ENCODE measurements around the gene FAHD2A. TPM values are rescaled to one million over a fixed set of nuclear protein-coding genes. Genes with fewer than 3 reads are reported as not detected.
"Not testable (repeated sequence)": the region's sequence is repeated elsewhere in the genome, so short reads cannot be mapped to it uniquely, and the experiment has no call there.

Gene FAHD2A
- total RNA-seq, 2 experiments from 2014 or later: 26.5 to 27.5 TPM

GRCh38 chr2:95354469-95354901 lies 48.0 kb upstream of the FAHD2A start:
- Mint-ChIP-seq H3K4me1 (ENCODE audit: low read depth) (no peaks in the 10 kb centered on the region), H3K27me3 (peaks cover 18% of the 10 kb centered on the region), H3K4me3 (no peak overlapping the region), H3K36me3 (ENCODE audit: low read depth) (no peaks in the 10 kb centered on the region), H3K27ac (no peak overlapping the region), H3K9me3 (no peaks in the 10 kb centered on the region)
- H3K36me3 ChIP-seq (ENCODE audit: insufficient read depth, low read length): no peaks in the 10 kb centered on the region
- ChIA-PET POLR2A (no interaction called here), CTCF (no interaction called here)
- no peak overlapping the region for H3K27ac ChIP-seq (ENCODE audit: low read depth in 1 of 2, low read length in 2 of 2)
- ATAC-seq (ENCODE audit: poor library complexity) (no peak), DNase-seq (peak in 1 of 14 experiments; percentile 29)
- no peak overlapping the region for H3K4me3 ChIP-seq (ENCODE audit: low read length)
- H3K27me3 ChIP-seq (ENCODE audit: control insufficient read depth in 1 of 2, insufficient read depth in 2 of 2, low read length in 2 of 2): peaks cover 0 to under 1% of the 10 kb centered on the region in 2 experiments
- TF ChIP-seq CTCF (IDR thresholded peaks at IDR 0.05): no peak
- H3K4me1 ChIP-seq (ENCODE audit: insufficient read depth, low read length): no peaks in the 10 kb centered on the region
- intact Hi-C loops (cut with DNase I, micrococcal nuclease): no loop called here
- H3K9me3 ChIP-seq (ENCODE audit: control insufficient read depth in 1 of 2, insufficient read depth in 1 of 2, low read length in 2 of 2): peaks cover 0 to 16% of the 10 kb centered on the region in 2 experiments

- no peak overlapping the region for H3K4me3 Mint-ChIP-seq
- CTCF ChIA-PET: no interaction called here
Measured at GRCh38 chr2:95354925-95355324, 47.6 kb upstream of the FAHD2A start.

GRCh38 chr2:95355486-95355885 lies 47.0 kb upstream of the FAHD2A start:
- H3K27me3 Mint-ChIP-seq: peaks cover 13% of the 10 kb centered on the region
- H3K27ac ChIP-seq (ENCODE audit: low read depth in 1 of 2, low read length in 2 of 2); H3K4me1 ChIP-seq (ENCODE audit: insufficient read depth, low read length); H3K36me3 ChIP-seq (ENCODE audit: insufficient read depth, low read length); CTCF ChIA-PET; H3K27me3 ChIP-seq (ENCODE audit: control insufficient read depth in 1 of 2, insufficient read depth in 2 of 2, low read length in 2 of 2); DNase-seq; POLR2A ChIA-PET; H3K9me3 Mint-ChIP-seq; H3K36me3 Mint-ChIP-seq (ENCODE audit: low read depth); intact Hi-C loops (cut with DNase I, micrococcal nuclease); ATAC-seq (ENCODE audit: poor library complexity); H3K4me3 Mint-ChIP-seq; H3K27ac Mint-ChIP-seq; H3K4me1 Mint-ChIP-seq (ENCODE audit: low read depth); H3K4me3 ChIP-seq (ENCODE audit: low read length): not testable (repeated sequence)
- peaks cover 0 to 16% of the 10 kb centered on the region in 2 experiments for H3K9me3 ChIP-seq (ENCODE audit: control insufficient read depth in 1 of 2, insufficient read depth in 1 of 2, low read length in 2 of 2)

More at GRCh38 chr2:95354925-95355324, 47.6 kb upstream of the FAHD2A start:
- H3K27me3 ChIP-seq (ENCODE audit: control insufficient read depth in 1 of 2, insufficient read depth in 2 of 2, low read length in 2 of 2): no peaks in the 10 kb centered on the region
- POLR2A ChIA-PET: no interaction called here
- no peak for TF ChIP-seq CTCF (IDR thresholded peaks at IDR 0.05)
- H3K27ac ChIP-seq (ENCODE audit: low read depth in 1 of 2, low read length in 2 of 2): no peak overlapping the region
- Mint-ChIP-seq H3K27me3 (peaks cover 16% of the 10 kb centered on the region), H3K4me1 (ENCODE audit: low read depth) (no peaks in the 10 kb centered on the region), H3K27ac (no peak overlapping the region), H3K9me3 (no peaks in the 10 kb centered on the region), H3K36me3 (ENCODE audit: low read depth) (no peaks in the 10 kb centered on the region)
- no peak overlapping the region for H3K4me3 ChIP-seq (ENCODE audit: low read length)
- intact Hi-C loops (cut with DNase I, micrococcal nuclease): no loop called here
- H3K36me3 ChIP-seq (ENCODE audit: insufficient read depth, low read length): no peaks in the 10 kb centered on the region
- ATAC-seq (ENCODE audit: poor library complexity) (no peak), DNase-seq (peak in 1 of 14 experiments; percentile 16)
- no peaks in the 10 kb centered on the region for H3K4me1 ChIP-seq (ENCODE audit: insufficient read depth, low read length)
- H3K9me3 ChIP-seq (ENCODE audit: control insufficient read depth in 1 of 2, insufficient read depth in 1 of 2, low read length in 2 of 2): peaks cover 0 to 16% of the 10 kb centered on the region in 2 experiments

Measured in CD4-positive, alpha-beta T cell (primary cell).